GM21786 (cell line): ENCODE measurements around the gene COBL.

ENCODE experiments used
- ATAC-seq: cut with Tn5 transposase; IDR thresholded peaks from one replicate; pipeline ENCODE4 v1.9.1; 2021; ENCODE audit not compliant: unreplicated experiment

The COBL gene

GRCh38 chr7:51276091-51276605, 40.5 kb downstream of the COBL start:
- ATAC-seq, result no peak

- no peak for ATAC-seq
Measured at GRCh38 chr7:51275532-51275931, 41.1 kb downstream of the COBL start.

- no peak for ATAC-seq
Measured at GRCh38 chr7:51274955-51275354, 41.7 kb downstream of the COBL start.

GRCh38 chr7:51274001-51274400, 42.6 kb downstream of the COBL start:
- no peak for ATAC-seq

- ATAC-seq, result no peak
Measured at GRCh38 chr7:51273360-51273759, 43.2 kb downstream of the COBL start.

GRCh38 chr7:51270965-51271364, 45.6 kb downstream of the COBL start:
- no peak for ATAC-seq

GRCh38 chr7:51269911-51270310, 46.7 kb downstream of the COBL start:
- no peak for ATAC-seq

- no peak for ATAC-seq
Measured at GRCh38 chr7:51269321-51269720, 47.3 kb downstream of the COBL start.

GRCh38 chr7:51268859-51269258, 47.8 kb downstream of the COBL start:
- no peak for ATAC-seq

GRCh38 chr7:51267169-51267568, 49.4 kb downstream of the COBL start:
- ATAC-seq, result no peak

GRCh38 chr7:51265066-51265907, 51.3 kb downstream of the COBL start:
- ATAC-seq, result no peak

GRCh38 chr7:51263631-51264484, 52.8 kb downstream of the COBL start:
- no peak for ATAC-seq

GRCh38 chr7:51262796-51263531, 53.6 kb downstream of the COBL start:
- no peak for ATAC-seq

GRCh38 chr7:51261950-51262795, 54.4 kb downstream of the COBL start:
- no peak for ATAC-seq

GRCh38 chr7:51261117-51261835, 55.3 kb downstream of the COBL start:
- no peak for ATAC-seq

GRCh38 chr7:51260516-51260915, 56.1 kb downstream of the COBL start:
- no peak for ATAC-seq

GRCh38 chr7:51259766-51260165, 56.8 kb downstream of the COBL start:
- no peak for ATAC-seq

- no peak for ATAC-seq
Measured at GRCh38 chr7:51256916-51257315, 59.7 kb downstream of the COBL start.

- no peak for ATAC-seq
Measured at GRCh38 chr7:51256209-51256781, 60.3 kb downstream of the COBL start.
